ENCODE data around the gene MYL11.

DNA sequence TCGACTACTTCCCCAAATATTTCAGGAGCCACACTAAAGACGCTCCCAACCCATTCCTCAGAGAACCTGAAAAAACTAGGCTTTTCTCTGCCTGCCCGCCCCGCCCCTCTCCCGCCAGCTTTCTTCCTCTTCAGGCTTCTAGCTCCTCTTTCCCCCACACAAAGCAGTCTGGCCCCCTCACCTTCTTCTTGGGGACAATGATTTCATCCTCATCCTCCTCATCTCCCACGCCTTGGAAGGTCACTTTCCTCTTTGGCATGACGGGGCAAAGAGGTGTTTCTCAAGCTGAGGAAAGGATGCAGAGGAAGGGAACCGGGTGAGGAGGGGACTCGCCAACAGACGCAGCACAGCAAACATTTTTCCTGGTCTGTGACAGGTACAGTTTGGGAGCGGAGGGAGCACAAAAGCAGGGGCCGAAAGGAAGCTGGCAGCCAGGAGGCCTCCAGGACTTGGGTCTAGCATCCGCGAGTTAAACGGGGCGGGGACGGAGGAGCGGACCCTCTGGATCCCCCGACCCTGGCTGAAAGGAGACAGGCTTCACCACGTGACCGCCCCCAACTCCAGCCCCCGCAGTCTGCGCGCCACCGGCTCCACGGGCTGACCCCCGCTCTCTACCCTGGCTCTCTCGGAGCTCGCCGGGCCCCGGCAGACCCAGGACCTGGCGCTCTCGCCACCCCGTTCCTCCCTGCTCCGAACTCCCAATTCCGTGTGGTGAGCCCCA, 20.0 kb upstream of the MYL11 start:
- TF ChIP-seq RAD21 (conservative IDR thresholded peaks at IDR 0.05) (no peak), EZH2 (IDR thresholded peaks at IDR 0.05; ENCODE audit: borderline replicate concordance, insufficient read depth, low read length, poor library complexity, severe bottlenecking) (no peak), POLR2AphosphoS5 (IDR thresholded peaks at IDR 0.05) (no peak), EP300 (conservative IDR thresholded peaks at IDR 0.05; ENCODE audit: poor library complexity, severe bottlenecking) (no peak)
- TF ChIP-seq, protein P1, sequence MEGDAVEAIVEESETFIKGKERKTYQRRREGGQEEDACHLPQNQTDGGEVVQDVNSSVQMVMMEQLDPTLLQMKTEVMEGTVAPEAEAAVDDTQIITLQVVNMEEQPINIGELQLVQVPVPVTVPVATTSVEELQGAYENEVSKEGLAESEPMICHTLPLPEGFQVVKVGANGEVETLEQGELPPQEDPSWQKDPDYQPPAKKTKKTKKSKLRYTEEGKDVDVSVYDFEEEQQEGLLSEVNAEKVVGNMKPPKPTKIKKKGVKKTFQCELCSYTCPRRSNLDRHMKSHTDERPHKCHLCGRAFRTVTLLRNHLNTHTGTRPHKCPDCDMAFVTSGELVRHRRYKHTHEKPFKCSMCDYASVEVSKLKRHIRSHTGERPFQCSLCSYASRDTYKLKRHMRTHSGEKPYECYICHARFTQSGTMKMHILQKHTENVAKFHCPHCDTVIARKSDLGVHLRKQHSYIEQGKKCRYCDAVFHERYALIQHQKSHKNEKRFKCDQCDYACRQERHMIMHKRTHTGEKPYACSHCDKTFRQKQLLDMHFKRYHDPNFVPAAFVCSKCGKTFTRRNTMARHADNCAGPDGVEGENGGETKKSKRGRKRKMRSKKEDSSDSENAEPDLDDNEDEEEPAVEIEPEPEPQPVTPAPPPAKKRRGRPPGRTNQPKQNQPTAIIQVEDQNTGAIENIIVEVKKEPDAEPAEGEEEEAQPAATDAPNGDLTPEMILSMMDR (IDR thresholded peaks at IDR 0.05; ENCODE audit: poor library complexity, severe bottlenecking): no peak
